HG02763 (cell line): ENCODE data around the gene NVL.
A peak's percentile ranks its signal among the peaks of the same experiment; 100 is the strongest.
"Not testable (repeated sequence)": the region's sequence is repeated elsewhere in the genome, so short reads cannot be mapped to it uniquely, and the experiment has no call there.

Experiments
- ATAC-seq: cut with Tn5 transposase; IDR thresholded peaks from one replicate; pipeline ENCODE4 v1.9.1; 2021; ENCODE audit warnings: mild to moderate bottlenecking, moderate library complexity; ENCODE audit not compliant: unreplicated experiment

The NVL gene

GRCh38 chr1:224238212-224238611, 91.8 kb downstream of the NVL start:
- ATAC-seq = no peak

DNA sequence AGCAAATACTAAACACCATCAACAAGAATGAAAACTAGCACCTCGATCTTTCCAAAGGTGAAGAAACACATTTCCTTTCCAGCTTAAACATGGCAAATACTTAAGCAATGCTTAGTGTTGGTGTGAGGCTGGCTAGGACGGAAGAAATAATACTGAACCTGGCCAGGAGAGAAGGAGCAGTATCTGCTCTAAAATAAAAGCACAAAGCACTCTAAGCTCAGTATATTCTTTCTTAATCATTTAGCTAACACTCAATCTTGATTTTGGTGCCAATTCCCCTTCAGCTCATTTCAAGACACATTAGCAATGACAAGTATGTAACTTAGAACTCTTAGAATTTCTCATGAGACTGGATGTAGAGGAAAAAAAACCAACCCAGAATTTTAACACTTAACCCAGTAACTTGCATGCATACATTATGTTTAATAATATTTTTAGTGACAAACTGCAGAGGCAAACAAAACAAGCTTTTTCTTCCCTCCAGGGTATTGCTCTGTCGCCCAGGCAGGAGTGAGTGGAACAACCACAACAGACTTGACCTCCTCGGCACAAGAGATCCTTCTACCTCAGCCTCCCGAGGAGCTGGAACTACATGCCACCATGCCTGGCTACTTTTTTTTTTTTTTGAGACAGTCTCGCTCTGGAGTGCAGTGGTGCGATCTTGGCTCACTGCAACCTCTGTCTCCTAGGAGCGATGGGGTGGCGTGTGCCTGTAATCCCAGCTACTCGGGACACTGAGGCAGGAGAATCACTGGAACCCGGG, 92.7 kb downstream of the NVL start:
- ATAC-seq = no peak

DNA sequence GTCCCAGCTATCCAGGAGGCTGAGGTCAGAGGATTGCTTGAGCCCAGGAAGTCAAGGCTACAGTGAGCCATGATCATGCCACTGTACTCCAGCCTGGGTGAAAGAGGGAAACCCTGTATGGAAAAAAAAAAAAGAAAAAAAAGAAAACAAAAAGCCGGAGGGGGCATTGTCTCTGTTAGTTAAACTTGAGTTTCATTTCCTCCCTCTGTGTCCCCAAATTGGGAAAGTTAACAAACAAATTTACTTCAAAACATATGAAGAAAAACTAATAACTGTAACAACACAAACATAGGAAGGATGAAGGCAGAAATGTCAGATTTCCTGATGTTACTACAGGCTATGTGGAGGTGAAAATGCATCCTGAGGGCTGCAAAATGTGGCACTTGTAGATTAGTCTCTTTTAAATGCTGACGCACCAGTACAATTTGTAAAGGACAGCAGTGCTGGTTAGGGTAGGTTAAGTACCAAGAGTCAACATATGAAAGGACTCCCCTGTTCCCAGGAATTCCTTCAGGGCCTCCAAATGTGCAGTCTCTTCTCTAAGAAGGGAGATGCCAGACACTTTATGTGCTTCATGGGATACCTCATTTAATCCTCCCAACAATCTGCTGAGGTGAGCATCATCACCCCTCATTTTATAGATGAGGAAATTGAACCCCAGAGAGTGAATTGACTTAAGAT, 94.0 kb downstream of the NVL start:
- no peak for ATAC-seq

- no peak for ATAC-seq
Measured at GRCh38 chr1:224234017-224234416, 96.0 kb downstream of the NVL start.

DNA sequence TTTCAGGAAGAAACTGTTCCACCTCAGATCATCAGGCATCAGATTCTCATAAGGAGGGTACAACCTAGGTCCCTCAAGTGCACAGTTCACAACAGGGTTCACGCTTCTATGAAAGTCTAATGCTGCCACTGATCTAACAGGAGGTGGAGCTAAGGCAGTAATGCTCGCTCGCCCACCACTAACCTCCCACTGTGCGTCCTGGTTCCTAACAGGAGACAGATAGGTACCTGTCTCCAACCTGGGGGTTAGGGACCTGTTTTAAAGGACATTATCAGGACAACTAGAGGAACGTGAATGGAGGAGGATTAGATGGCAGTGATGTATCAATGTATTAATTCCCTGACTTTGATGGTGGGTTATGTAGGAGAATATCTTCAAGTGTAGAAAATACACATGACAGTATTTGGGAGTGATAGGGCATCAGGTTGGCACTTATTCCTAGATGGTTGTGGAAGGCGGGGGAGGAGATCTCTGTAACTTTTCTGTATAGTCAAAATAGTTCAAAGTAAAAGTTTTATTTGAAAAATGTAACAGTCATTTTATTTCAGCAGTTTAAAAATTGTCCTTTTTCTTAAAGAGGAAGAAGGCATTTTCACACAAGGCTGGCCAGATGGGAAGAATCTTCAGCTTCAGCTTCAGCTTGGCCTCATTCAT, 103.0 kb downstream of the NVL start:
- ATAC-seq = no peak

DNA sequence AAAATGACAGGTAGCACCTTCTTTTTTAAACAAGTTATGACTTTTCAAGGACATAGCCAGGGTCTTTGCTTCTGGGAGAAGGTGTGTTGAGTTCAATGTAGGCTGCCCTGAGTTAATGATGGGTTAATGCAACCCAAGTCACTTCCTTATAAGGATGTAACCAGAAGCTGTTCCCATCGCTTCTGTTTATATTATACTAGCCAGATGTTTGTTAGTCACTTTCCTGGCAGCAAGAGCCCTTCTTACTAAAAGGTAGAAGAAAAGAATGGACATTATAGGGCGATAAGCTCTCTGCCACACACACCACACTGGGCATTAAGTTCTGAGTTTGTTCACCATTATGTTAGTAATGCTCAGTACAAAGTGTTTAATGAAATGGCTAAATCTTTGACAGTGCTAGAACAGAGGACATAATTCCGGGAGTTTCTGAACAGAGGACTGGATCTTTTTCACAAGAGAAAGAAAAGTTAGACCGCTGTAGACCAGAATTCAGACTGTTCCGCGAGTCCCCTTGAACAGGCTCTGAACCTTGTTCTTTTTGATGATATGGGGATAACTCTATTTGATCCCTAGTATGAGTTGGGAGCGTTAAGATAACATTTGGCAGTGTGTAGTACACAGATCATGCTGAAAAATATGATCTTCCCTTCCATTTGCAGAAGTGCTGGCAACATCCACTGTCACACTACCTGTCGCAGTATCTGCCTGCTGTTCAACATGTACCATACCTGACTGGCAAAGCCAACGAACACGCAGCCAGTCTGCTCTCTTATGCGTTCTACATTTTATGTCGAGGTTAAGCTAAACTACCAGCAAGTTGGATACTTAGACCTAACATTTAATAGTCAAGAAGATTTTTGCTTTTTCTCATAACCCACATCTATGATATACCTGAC, 105.9 kb downstream of the NVL start:
- ATAC-seq = no peak

DNA sequence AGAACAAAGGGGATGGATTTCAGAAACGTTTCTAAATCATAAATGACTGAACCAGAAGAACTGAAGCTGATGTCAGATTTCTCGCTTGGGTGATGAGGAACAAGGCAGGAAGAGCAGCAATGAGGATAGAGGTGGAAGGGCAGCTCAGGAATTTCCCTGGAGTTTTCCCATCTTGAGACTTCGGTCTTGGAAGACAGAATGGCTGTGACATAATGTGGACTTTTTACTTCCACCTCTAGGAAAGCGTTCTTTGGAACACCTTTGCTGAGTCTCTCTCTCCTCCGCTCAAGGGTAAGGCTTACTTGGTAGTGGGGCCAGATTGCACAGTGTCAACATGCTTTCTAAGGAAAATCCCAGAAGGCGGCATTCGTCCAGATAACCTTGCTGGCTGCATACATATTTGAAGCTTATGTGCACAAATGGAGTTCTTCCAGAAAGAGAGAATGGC, 110.3 kb downstream of the NVL start:
- ATAC-seq = no peak

DNA sequence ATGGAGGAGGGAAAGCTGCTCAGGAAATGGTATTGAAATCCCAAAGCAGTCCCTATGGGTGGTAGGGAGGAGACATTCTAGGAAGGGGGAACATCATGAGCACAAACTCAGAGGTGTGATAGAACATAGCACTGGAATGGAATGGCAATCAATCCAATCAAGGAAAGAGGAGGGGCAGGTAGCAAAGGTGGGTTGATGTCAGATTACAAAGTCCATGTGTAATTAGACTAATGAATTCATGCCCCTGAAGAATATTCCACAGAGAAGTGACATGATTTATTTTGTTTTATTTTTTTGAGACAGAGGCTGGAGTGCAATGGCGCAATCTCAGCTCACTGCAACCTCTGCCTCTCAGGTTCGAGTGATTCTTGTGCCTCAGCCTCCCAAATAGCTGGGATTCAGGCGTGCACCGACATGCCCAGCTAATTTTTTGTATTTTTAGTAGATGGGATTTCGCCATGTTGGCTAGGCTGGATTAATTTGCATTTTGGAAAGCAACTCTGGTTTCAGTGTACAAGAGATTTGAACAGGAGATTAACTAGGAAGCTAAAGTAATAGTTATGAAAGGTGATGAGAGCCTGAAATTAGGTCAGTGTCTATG, 110.9 kb downstream of the NVL start:
- no peak for ATAC-seq

DNA sequence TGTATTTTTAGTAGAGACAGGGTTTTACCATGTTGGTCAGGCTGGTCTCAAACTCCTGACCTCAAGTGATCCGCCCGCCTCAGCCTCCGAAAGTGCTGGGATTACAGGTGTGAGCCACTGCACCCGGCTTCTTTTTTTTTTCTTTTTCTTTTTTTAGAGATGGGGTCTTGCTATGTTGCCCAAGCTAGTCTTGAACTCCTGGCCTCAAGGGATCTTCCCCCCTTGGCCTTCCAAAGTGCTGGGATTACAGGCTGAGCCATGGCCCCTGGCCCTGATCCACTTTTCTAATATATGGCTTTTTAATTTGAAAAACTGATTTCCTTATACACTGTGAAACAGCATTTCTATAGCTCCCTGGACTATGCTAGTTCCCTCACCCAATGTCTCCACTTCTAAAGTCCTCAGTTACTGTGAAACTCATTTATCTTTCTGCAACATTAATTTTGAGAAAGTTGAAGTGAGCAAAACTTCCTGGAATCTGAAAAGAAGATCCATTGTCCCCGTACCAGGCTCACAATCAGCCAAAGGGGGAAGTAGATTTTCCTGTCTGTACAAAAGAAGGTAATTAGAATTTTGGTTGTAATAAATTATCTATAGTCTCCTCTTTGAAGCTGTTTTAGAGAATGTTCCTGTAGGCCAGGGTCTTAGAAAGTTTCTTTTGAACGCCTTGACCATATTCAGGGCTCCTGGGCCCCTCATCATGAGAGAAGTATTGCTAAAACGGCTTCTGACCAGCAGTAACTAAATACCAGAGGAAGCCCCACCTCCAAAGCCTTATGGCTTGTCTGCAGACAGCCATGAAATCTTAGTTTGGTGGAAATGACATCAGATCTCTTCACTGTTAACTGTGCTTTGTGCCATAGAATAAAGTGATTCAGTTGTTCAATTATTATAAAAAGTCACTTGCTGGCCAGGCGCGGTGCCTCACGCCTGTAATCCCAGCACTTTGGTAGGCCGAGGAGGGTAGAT, 112.0 kb downstream of the NVL start:
- ATAC-seq = no peak

- no peak for ATAC-seq
Measured at GRCh38 chr1:224216382-224216781, 113.6 kb downstream of the NVL start.

DNA sequence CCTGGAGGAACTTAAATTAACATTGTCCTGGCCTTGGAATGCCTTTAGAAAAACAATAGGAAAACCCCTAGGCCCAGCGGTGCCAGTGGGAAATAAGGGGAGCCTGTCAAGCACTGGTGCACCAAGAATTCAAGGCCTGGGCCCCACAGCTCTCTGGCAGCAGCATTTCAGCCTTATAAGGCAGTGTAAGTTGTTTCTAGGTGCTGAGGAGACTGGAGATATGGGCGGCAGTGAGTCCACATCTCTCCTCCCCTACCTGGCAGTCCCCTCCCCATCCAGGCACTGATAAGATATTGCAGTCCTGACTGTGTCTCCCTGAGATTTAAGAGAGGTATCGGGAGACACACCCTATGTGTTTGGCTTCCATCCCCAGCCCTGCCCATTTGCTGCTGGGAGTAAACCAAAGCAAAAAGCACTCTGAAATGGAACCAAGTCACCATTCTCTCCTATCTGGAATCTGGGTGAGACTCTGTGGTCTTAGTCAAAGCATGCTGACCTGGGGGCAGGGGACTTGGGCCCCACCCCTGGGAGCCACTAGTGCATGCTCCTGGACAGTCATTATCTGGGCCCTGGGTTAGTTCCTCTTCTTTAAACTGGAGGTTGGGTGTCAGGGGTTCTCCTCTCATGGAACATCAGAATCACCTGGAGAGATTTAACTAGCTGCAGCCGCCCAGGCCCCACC, 116.4 kb downstream of the NVL start:
- ATAC-seq = no peak

GRCh38 chr1:224212618-224213061, 117.3 kb downstream of the NVL start:
- no peak for ATAC-seq

DNA sequence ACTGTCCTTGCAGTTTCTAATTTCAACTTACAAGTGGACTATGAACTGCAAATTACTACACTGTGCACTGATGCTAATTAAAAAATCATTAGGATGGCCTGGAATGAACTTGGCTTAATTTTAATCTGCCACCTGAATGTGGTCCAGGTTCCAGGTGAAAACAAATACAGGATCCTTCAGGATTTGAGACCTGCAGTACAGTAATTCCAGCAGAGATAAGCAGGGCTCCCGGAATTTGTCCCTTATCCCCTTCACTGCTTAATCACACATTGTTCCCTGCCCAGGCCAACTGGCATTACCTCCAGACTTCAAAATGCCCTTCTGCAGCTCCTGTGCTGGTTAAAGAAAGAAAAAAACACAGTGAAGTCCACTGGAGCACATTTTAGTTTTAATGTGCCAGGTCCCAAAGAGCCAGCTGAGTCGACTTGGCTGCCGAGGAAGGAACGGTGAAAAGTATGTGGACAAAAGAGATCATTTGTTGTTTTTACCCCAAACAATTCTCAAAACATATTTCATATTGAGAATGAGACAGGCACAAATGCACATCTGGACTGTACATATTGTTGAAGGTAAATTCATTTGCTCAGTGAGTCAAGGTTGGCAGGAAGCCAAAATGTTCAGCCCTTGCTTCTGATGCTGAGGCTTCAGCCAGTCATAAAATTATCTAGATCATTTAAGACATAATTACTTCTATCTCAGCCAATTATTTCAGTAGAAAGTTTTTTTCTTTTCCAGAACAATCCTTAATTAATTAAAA, 118.6 kb downstream of the NVL start:
- ATAC-seq = no peak

DNA sequence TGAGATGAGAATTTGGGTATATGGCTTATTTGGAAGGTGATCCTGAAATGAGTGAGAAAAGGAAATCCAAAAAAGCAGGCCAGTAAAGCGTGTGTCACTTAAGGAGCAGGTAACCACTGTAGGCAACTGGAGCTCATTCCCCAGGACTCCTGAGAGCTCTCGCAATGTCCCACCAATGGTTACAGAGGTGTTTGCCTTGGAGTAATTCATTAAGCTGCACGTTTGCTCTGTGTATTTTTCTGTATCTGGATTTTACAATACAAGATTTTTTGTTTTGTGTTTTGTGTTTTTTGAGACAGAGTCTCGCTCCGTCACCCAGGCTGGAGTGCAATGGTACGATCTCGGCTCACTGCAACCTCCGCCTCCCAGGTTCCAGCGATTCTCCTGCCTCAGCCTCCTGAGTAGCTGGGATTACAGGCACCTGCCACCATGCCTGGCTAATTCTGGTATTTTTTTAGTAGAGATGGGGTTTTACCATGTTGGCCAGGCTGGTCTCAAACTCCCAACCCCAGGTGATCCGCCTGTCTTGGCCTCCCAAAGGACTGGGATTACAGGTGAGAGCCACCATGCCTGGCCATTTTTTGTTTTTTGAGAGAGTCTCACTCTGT, 123.9 kb downstream of the NVL start:
- ATAC-seq = not testable (repeated sequence)

- ATAC-seq = no peak
Measured at GRCh38 chr1:224205438-224205840, 124.5 kb downstream of the NVL start.

GRCh38 chr1:224203243-224204016, 126.5 kb downstream of the NVL start:
- peak; percentile 62 for ATAC-seq

GRCh38 chr1:224201853-224202252, 128.1 kb downstream of the NVL start:
- ATAC-seq = no peak
